Astrocyte (in vitro differentiated cells and primary cell): ENCODE results near the gene MKRN2OS. TPM values are rescaled to one million over a fixed set of nuclear protein-coding genes. Genes with fewer than 3 reads are reported as not detected.

Source experiments
- DNase-seq: peaks from one replicate; pipeline ENCODE4 v3.0.0-alpha.2; 2010; ENCODE audit warnings: low read depth
- FAIRE-seq: peaks from 2 replicates; lab custom pipeline; 2011; peaks lifted over from hg19 to GRCh38; lab: Jason Lieb, UNC
- H2AFZ ChIP-seq: 2 replicates; pipeline ENCODE4 v1.6.0; 2012; ENCODE audit warnings: low read depth, low read length, inconsistent platforms
- H3K27ac ChIP-seq: 2 replicates; pipeline ENCODE4 v1.5.1; 2011; ENCODE audit warnings: low read depth, low read length, inconsistent platforms
- H3K27me3 ChIP-seq: 2 replicates; pipeline ENCODE4 v1.6.0; 2011; ENCODE audit warnings: low read length, inconsistent platforms; ENCODE audit not compliant: insufficient read depth
- H3K36me3 ChIP-seq: 2 replicates; pipeline ENCODE4 v1.5.1; 2011; ENCODE audit warnings: low read length, inconsistent platforms; ENCODE audit not compliant: insufficient read depth
- H3K4me1 ChIP-seq: 2 replicates; pipeline ENCODE4 v1.5.1; 2011; ENCODE audit warnings: low read length, inconsistent platforms; ENCODE audit not compliant: insufficient read depth
- H3K4me2 ChIP-seq: 2 replicates; pipeline ENCODE4 v1.6.0; 2012; ENCODE audit warnings: low read length, inconsistent platforms
- H3K4me3 ChIP-seq: 2 replicates; pipeline ENCODE4 v1.5.1; 2011; ENCODE audit warnings: low read depth, mild to moderate bottlenecking, low read length, inconsistent platforms; ENCODE audit not compliant: insufficient read depth
- H3K79me2 ChIP-seq: 2 replicates; pipeline ENCODE4 v1.6.0; 2012; ENCODE audit warnings: mild to moderate bottlenecking, low read length, inconsistent platforms; ENCODE audit not compliant: insufficient read depth
- H3K9ac ChIP-seq: 2 replicates; pipeline ENCODE4 v1.6.0; 2012; ENCODE audit warnings: mild to moderate bottlenecking, low read length, inconsistent platforms
- H3K9me3 ChIP-seq: 2 replicates; pipeline ENCODE4 v1.5.1; 2012; ENCODE audit warnings: low read depth, mild to moderate bottlenecking, low read length, inconsistent platforms; ENCODE audit not compliant: insufficient read depth
- H4K20me1 ChIP-seq: 2 replicates; pipeline ENCODE4 v1.6.0; 2012; ENCODE audit warnings: low read length, inconsistent platforms; ENCODE audit not compliant: insufficient read depth
- H3K27ac Mint-ChIP-seq: one replicate; pipeline ENCODE4 v1.8.0; 2021; ENCODE audit warnings: mild to moderate bottlenecking, mixed read lengths; ENCODE audit not compliant: unreplicated experiment
- H3K27me3 Mint-ChIP-seq: one replicate; pipeline ENCODE4 v1.8.0; 2021; ENCODE audit warnings: low read depth, mixed read lengths; ENCODE audit not compliant: unreplicated experiment
- H3K36me3 Mint-ChIP-seq: one replicate; pipeline ENCODE4 v1.8.0; 2021; ENCODE audit warnings: low read depth, mixed read lengths; ENCODE audit not compliant: unreplicated experiment
- H3K4me1 Mint-ChIP-seq: one replicate; pipeline ENCODE4 v1.8.0; 2021; ENCODE audit warnings: low read depth, mixed read lengths; ENCODE audit not compliant: unreplicated experiment
- H3K4me3 Mint-ChIP-seq: one replicate; pipeline ENCODE4 v1.8.0; 2021; ENCODE audit warnings: mild to moderate bottlenecking, moderate library complexity, mixed read lengths; ENCODE audit not compliant: unreplicated experiment
- H3K9me3 Mint-ChIP-seq: one replicate; pipeline ENCODE4 v1.8.0; 2021; ENCODE audit warnings: mild to moderate bottlenecking, mixed read lengths; ENCODE audit not compliant: unreplicated experiment
- EZH2 ChIP-seq: IDR thresholded peaks from 2 replicates; pipeline ENCODE4 v1.6.1; 2012; ENCODE audit warnings: mild to moderate bottlenecking, low read length, inconsistent platforms; ENCODE audit not compliant: insufficient read depth
- total RNA-seq: library from RNA; stranded (reverse); gene quantifications from 2 replicates; pipeline ENCODE4 v1.2.1, GENCODE V29; 2021
- TF ChIP-seq, protein P1 (sequence below): IDR thresholded peaks from 2 replicates; pipeline ENCODE4 v1.5.1; 2011; ENCODE audit warnings: low read depth, mild to moderate bottlenecking, inconsistent platforms, low read length, moderate library complexity; ENCODE audit not compliant: insufficient read depth

MKRN2OS gene
- total RNA-seq, 1 donor from 2014 or later, result 0.25 TPM

DNA sequence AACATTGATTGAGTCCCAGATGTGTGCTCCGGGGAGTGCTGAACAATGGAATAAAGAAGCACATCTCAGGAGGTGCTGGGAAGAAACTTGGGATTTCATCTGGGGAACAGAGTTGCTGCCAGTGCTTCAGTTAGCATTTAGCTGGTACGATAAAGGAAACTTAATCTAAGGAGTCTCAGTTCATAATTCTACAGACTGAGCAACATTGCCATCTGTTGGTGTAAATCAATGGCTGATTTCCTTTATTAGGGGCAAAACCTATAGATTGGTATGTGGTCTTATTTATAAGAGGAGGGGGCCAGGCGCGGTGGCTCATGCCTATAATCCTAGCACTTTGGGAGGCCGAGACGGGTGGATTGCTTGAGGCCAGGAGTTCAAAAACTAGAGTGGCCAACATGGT, 8.9 kb downstream of the MKRN2OS start:
- TF ChIP-seq EZH2, result no peak
- TF ChIP-seq, protein P1, sequence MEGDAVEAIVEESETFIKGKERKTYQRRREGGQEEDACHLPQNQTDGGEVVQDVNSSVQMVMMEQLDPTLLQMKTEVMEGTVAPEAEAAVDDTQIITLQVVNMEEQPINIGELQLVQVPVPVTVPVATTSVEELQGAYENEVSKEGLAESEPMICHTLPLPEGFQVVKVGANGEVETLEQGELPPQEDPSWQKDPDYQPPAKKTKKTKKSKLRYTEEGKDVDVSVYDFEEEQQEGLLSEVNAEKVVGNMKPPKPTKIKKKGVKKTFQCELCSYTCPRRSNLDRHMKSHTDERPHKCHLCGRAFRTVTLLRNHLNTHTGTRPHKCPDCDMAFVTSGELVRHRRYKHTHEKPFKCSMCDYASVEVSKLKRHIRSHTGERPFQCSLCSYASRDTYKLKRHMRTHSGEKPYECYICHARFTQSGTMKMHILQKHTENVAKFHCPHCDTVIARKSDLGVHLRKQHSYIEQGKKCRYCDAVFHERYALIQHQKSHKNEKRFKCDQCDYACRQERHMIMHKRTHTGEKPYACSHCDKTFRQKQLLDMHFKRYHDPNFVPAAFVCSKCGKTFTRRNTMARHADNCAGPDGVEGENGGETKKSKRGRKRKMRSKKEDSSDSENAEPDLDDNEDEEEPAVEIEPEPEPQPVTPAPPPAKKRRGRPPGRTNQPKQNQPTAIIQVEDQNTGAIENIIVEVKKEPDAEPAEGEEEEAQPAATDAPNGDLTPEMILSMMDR, result peak; percentile 9
- Histone ChIP-seq H4K20me1 (no peaks in the 10 kb centered on the region), H3K36me3 (no peaks in the 10 kb centered on the region), H3K27me3 (no peaks in the 10 kb centered on the region), H3K4me1 (no peaks in the 10 kb centered on the region), H3K4me2 (no peak overlapping the region), H3K9me3 (no peaks in the 10 kb centered on the region), H3K9ac (no peak overlapping the region), H2AFZ (no peak overlapping the region), H3K4me3 (no peak overlapping the region), H3K27ac (no peak overlapping the region), H3K79me2 (no peaks in the 10 kb centered on the region)
- H3K9me3 Mint-ChIP-seq, result no peaks in the 10 kb centered on the region
- no peaks in the 10 kb centered on the region for H3K4me1 Mint-ChIP-seq
- H3K27ac Mint-ChIP-seq, result no peak overlapping the region
- no peak overlapping the region for H3K4me3 Mint-ChIP-seq
- no peak for DNase-seq
- no peaks in the 10 kb centered on the region for H3K27me3 Mint-ChIP-seq
- no peak for FAIRE-seq
- no peaks in the 10 kb centered on the region for H3K36me3 Mint-ChIP-seq

DNA sequence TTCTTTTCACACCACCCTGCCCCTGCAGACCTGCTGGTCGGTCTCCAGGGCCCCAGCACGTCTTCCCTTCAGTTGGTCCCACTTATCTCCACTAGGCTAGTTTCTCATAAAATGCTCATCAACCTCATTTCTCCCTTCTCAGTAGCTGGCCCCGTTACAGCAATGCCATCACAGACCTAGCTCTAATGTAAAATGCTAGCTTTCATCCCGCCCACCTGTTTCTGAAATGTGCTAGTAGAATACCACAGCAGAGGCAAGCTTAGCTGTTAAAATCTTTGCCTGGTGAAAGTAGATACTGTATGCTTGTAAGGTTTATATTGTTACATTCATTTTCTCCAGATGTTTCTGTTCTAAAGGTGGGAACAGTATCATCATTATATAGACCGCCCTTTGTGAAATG, 13.1 kb downstream of the MKRN2OS start:
- Mint-ChIP-seq H3K27ac (no peak overlapping the region), H3K27me3 (no peaks in the 10 kb centered on the region), H3K4me1 (peaks cover 3% of the 10 kb centered on the region), H3K4me3 (no peak overlapping the region), H3K9me3 (no peaks in the 10 kb centered on the region), H3K36me3 (peaks cover 6% of the 10 kb centered on the region)
- Histone ChIP-seq H3K36me3 (peaks cover 4% of the 10 kb centered on the region), H4K20me1 (no peaks in the 10 kb centered on the region), H3K4me2 (no peak overlapping the region), H3K9me3 (no peaks in the 10 kb centered on the region), H3K27me3 (no peaks in the 10 kb centered on the region), H2AFZ (no peak overlapping the region), H3K4me1 (no peaks in the 10 kb centered on the region), H3K27ac (no peak overlapping the region), H3K79me2 (no peaks in the 10 kb centered on the region), H3K9ac (no peak overlapping the region), H3K4me3 (no peak overlapping the region)
- TF ChIP-seq, protein P1, result no peak
- no peak for TF ChIP-seq EZH2
- FAIRE-seq, result no peak
- DNase-seq, result no peak

DNA sequence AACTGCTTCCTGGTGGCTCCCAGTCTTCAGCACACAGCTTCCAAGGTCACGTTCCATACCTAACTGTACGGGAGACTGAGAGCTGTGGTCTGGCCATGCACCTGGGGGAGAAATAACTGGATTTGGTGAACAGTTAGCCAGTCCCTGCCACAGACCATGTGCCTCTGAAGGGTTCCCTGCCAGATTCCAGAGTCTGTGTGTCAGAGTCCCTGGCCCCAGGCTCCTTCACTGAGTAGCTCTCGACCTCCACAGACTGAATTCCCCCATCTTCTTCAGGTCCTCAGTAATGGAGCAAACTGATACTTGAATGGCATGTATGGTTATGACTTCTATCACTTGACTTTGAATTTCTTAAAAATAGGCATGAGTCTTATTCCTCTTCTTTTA, 17.5 kb downstream of the MKRN2OS start:
- Mint-ChIP-seq H3K4me1 (peaks cover 3% of the 10 kb centered on the region), H3K36me3 (peaks cover 6% of the 10 kb centered on the region), H3K27me3 (no peaks in the 10 kb centered on the region), H3K4me3 (no peak overlapping the region), H3K9me3 (no peaks in the 10 kb centered on the region), H3K27ac (no peak overlapping the region)
- Histone ChIP-seq H3K36me3 (peaks cover 8% of the 10 kb centered on the region), H3K79me2 (no peaks in the 10 kb centered on the region), H3K9me3 (no peaks in the 10 kb centered on the region), H3K4me3 (no peak overlapping the region), H3K9ac (no peak overlapping the region), H2AFZ (no peak overlapping the region), H4K20me1 (no peaks in the 10 kb centered on the region), H3K4me2 (no peak overlapping the region), H3K4me1 (no peaks in the 10 kb centered on the region), H3K27ac (no peak overlapping the region), H3K27me3 (no peaks in the 10 kb centered on the region)
- FAIRE-seq (no peak), DNase-seq (no peak)
- TF ChIP-seq EZH2, result no peak
- TF ChIP-seq, protein P1, result no peak
